CD4-positive, alpha-beta T cell treated with Interleukin-6 for 4 hours (primary cell): ENCODE results near the gene CRYM.
"Not testable (repeated sequence)": the region's sequence is repeated elsewhere in the genome, so short reads cannot be mapped to it uniquely, and the experiment has no call there.

Experiments
- DNase-seq: peaks from one replicate; pipeline ENCODE4 v3.0.0-alpha.2; 2020; ENCODE audit warnings: mixed read lengths

The CRYM gene

DNA sequence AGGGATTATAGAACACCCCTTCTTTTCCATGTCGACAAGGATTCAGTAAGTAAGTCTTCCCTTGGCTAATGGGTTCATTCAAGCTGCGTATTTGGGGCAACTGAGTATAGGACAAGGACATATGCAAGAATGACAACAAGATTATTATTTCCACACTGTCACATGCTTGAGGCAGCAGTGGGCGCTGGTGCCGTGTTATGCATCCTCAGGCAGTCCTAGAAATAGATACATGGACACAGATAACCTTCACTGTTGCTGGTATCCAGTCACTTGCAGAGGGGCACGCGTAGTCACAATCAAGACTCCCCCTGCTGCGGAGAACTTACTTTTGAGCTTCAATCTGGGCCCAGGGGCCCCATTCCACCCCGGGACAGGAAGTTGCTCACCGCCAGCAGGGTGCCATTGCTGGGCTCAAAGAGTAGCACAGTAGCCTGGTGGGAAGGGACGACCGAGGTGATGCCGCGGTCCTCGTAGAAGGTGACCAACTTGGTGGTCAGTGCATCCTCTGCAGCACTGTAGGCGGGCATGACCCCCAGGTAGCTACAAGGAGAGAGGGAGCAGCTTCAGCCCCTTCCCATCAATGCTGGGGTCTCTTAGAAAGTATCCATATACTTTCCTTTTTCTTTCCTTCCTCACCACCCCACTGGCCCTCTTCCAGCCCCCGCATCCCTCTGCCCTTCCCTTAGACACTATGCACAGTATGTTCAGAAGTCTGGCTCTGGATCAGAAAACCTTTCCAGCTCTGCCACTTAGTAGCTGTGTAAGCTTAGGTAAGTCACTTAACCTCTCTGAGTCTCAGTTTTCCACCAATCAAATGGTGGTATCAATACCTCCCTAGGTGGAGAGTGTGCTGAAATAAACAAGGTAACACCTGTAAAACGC lies 804 bp downstream of the CRYM start:
- DNase-seq, result no peak

DNA sequence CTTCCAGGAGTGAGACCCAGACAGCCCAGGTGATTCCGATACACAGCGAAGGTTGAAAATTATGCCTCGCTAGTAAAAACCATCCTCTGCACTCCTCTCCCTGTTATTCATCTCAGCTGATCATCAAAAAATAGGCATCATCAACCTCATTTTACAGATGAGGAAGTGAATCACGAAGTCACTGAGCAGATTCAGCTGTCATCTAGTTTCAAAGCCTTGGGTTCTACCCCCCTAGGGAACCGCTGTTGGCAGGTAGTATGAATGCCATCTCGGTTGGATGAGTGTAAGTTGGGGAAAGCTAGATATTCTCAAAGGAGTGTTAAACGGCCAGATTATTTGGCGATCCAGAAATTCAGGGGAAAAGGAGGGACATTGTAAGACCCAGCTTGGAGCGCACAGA lies 2.0 kb downstream of the CRYM start:
- DNase-seq, result no peak

DNA sequence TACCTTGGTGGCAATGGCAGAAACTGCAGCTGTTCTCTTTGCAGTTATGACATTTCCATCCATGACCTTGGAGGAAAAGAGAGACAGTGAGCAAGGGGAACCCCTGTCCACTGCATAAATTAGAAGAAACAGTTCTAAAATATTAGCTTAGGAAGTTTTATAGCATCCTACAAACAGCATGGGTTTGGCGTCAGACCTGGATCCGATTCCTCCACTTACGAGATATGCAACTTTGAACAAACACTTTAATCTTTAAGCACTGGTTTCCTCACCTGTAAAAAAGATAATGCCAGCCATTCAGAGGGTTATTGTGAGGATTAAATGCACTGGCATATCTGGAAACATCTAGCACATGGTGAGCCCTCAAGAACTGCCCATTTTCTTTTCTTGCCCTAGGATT lies 2.6 kb downstream of the CRYM start:
- no peak for DNase-seq

DNA sequence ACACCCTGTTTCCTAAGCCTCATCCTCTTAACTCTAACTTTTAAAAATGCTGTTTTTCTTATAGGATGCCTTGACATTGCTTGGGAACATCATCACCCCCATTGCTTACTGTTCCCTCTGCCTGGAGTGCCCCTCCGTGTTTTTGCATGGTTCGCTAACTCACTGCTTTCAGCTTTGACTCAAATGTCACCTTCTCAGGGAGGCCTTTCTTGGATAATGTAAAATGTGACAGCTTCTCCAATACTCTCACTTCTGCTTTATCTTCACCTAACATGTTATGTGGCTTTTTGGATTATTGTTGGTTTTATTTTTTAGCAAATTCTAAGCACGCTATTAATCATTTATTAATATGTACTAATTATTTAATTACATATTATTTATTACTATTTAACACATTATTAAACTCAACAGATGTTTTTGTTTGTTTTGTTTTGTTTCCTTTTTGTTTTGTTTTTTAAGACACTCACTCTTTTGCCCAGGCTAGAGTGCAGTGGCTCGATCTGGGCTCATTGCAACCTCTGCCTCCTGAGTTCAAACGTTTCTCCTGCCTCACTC lies 3.8 kb downstream of the CRYM start:
- DNase-seq, result no peak

DNA sequence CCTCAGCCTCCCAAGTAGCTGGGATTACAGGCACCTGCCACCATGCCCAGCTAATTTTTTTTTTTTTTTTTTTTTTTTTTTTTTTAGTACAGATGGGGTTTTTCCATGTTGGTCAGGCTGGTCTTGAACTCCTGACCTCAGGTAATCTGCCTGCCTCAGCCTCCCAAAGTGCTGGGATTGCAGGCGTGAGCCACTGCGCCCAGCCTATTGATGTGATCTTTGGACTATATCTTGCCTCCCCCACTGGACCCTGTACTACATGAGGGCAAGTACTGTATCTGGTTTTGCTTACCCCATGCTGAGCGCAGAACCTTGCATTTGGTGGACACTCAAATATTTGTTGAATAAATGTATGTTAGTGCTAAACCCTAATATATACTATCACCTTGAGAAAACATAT lies 5.3 kb downstream of the CRYM start:
- DNase-seq, result not testable (repeated sequence)

DNA sequence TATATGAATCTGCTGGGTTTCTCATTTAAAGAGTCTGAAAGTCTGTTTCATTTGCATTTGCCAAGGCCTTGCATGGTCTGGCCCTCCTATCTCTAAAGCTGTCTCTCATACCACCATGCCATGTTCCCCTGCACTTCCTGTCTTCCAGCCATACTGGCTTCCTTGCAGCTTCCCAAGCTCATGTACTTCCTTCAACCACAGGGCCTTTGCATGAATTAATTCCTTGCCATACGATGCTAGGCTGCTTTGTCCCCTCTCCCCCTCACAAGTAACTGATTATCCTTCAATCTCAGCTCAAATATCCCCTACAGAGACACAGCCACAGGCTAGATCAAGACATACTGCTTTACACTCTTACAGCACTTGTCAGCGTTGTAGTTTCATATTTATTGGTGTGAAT lies 5.8 kb downstream of the CRYM start:
- DNase-seq, result no peak

DNA sequence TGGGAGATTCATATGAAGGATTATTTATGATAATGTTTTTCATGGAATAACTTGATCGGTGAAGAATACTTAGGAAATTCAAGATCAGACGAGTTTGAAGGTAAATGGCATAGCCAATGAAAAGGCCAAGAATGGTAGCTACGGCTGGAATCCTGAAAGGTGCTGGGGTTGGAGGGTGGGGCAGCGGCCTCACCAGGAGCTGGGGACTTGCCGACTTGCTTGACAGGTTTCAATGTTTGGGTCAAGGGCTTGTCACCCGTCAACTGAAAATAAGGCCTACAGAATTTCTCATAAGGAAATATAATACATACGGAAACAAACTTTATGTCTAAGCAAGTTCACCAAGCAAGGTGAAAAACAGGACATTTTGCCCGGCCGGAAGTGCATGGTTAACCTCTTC lies 9.9 kb downstream of the CRYM start:
- DNase-seq, result no peak

DNA sequence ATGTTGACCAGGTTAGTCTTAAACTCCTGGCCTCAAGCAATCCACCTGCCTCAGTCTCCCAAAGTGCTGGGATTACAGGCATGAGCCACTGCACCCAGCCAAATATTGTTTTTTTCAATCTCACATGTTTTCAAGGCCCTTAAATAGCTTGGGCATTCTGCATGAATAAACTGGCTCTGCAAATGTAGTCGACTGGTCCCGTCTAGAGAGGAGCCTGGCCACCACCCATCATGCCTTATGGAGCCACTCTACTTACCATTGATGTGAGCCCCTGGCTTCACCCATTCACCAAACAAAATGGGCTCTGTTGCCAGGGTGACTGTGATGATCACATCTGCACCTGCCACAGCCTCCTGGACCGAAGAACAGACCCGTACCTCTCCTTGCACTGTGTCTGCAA lies 10.8 kb downstream of the CRYM start:
- no peak for DNase-seq

DNA sequence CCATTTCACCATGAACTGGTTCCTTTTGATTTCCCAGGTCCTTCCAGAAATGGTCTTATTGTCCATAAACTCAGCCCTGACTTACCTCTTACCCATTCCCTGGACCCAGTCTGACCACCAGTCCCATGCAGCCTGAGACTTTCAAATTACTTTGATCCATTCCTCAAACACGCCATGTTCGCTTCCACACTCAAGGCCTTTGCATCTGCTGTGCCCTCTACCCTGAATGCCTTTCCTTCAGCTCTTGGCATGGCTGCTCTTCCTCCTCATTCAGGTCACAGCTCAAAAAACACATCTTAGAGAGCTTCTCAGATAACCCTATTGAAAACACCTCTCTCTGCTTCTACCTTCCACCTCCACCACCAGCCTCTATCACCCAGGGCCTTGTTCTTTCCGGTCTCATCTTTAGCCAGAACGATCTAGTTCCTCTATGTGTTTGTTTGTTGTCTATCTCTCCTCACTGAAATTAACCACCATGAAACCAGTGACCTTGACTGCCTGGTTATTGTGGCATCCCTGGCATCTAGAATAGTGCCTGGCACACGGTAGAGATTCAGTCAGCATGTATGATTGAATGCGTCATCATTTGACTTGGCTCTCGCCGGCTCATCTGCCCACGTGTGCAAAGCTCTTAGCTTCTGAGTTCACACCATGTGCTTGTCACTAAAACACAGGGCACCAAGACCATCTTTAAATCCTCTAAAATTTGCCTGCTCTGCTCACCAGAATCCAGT lies 12.8 kb downstream of the CRYM start:
- DNase-seq, result no peak

DNA sequence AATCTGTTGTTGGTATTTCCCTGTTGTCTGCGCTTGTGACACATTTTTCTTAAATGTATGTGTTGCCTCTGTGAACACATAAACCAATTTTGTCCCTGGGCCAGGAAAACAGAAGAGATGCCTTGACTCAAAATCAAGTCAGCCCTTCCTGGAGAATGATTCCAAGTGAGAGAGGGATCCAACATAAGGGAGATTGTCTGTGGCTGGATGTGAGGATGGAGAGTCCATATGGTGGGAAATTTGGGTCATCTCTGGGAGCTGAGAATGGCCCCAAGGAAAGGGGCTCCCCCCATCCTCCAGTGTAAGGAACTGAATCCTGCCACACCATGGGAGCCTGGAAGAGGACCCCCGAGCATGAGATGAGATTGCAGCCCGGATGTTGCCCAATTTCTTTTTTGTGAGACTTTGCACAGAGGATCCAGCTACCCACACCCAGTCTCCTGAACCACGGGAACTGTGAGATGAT lies 13.5 kb downstream of the CRYM start:
- no peak for DNase-seq

DNA sequence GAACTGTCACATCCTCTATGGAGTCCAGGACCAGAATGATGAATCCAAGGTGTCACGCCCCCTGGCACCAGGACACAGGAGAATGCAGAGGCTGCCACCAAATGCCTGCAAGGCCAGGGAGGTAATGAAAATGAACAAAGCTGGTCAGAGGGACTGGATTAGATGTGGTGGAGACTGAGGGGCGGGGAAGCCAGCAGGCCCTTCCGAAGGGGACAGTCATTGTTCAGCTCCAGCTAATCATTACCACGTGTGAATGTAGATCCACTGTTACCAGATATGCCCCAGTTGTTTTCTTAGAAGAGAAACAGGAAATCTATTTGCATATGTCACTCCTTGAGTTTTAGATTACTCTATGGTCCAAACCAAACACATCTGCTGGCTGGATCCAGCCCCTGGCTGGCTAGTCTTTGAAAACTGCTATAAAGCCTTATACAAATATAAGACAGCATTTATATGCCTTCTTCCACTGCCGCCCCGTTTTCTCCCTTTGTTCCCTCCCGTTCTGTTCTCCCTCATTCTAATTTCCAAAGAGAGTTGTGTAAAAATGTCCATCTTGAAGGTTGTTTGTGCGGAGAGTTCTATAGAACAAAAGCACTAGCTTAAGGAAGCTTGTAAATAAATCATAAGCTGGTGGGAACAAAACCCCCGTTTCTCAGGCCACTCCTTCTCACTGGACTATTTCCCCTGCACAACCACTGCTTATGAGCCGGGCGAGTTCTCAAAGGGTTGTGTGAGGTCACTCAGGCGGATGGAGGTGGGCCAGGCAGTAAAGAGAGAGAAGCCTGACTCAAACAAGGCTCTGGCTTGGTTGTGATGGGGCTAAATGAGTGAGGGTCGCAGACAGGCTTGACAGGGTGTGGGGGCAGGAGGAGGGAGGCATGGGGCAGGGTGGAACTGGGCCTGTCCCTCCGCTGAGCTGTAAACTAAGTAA lies 14.2 kb downstream of the CRYM start:
- DNase-seq, result no peak

DNA sequence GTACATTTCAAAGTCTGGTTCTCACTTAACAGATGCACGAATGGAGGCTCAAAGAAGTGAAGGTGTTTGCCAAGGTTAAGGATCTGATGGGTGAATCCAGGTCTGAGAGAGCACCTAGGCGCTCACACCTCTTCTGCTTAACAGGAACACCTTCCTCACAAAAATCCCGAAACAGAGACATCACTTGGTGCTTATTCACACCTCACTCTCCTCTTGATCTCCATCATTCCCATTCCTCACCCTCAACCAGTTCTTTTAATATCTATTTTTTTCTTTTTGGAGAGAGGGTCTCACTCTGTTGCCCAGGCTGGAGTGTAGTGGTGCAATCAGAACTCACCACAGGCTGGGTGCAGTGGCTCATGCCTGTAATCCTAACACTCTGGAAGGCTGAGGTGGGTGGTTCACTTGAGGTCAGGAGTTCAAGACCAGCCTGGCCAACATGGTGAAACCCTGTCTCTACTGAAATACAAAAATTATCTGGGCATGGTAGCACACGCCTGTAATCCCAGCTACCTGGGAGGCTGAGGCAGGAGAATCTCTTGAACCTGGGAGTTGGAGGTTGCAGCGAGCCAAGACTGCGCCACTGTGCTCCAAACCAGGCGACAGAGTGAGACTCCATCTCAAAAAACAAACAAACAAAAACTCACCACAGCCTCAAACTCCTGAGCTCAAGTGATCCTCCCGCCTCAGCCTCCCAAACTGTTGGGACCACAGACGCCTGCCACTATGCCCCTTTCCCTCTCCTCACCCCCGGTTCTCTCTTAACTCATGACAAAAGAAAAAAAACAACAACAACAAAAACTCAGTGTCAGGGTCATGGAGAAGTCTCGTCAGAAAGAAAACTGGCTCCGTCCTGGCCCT lies 15.1 kb downstream of the CRYM start:
- DNase-seq, result no peak

DNA sequence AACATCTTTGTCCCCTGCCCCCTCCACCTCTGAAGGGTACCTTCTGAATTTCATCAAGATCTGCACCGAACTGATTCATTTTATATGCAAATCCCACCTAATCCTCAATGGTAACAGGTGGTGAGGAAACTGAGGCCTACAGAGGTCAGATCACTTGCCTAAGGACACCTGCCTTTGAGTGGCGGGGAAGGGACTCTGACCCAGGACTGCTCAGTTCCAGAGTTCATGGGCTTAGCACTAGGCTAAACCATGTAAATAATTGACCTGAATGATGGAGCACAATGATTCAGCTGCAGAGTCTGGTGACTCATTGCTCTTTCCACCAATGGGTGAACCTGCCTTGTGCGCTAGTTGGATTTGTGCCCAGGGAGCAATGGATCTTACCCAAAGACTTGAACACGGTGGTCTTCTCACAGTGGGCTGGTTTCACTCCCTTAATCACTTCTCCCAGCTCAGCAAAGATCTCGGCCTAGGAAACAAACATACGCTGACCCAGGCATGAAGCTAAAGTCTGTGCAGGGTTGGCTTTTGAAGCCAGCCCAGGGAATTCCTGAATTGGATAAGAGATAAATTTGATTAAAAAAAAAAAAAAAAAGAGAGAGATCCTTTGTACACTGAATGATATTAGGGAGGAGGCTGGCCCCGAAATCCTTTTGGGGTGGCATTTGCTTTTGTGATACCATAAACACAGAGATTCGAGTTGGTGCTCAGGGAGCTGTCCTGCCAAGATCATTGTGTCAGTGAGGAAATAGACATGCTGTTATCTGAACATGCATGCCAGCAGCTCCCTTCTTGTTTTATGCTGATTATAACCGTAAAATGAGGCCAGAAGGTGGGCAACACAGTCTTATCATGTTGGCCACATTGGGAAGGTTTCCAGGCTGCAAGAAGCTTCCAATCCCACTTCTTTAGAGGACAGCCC lies 17.0 kb downstream of the CRYM start:
- DNase-seq, result no peak

DNA sequence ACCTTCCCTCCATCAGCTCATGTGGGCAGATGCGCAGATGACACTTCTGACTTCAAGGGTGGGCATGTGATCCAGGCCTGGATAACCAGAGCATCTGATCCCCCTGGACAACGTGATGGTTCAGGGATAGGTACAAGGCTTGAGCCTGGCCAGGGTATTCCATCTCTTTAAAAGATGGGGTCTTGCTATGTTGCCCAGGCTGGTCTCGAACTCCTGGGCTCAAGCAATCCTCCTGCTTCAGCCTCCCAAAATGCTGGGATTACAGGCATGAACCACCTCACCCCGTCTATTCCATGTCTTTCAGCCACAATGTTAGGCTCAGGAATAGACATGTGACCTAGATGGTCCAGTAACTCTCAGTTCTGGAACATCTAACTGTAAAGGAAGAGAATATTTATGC lies 20.8 kb downstream of the CRYM start:
- no peak for DNase-seq

DNA sequence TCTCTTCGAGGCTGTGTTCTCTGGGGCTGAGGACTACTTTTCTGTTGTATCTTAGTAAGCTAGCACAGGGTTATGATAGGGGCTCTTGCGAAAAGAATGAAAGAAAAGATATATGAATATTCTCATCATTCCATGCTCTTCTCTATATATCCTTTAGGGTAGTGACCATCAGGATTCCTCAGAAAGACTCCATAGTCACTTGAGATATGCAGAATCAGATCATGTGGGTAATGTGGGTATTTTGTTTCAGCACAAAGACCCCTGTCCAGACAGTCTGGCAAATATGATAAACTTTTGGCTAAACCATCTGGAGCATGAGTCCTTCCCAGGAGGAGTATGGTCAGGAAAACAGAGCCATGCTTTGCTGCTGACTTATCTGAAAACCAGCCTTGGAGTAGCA lies 21.5 kb downstream of the CRYM start:
- no peak for DNase-seq

DNA sequence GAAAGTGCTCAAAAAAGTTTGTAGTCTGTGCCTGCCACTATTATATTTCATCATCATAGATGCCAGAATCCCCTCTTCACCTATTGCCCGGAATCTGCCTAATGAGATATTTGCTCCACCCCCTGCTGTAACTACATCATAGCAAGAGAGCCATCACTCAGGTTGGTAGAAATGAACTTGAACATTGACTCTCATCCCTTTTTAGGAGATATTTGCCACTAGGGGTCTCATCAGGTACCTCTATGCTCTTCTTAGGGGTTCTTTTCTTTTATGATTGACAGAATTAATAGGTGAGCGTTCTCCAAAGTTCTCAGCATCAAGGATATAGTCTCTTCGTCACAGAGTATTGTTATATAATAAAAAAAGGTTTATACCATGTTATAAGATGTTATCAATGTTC lies 24.6 kb downstream of the CRYM start:
- DNase-seq, result no peak

DNA sequence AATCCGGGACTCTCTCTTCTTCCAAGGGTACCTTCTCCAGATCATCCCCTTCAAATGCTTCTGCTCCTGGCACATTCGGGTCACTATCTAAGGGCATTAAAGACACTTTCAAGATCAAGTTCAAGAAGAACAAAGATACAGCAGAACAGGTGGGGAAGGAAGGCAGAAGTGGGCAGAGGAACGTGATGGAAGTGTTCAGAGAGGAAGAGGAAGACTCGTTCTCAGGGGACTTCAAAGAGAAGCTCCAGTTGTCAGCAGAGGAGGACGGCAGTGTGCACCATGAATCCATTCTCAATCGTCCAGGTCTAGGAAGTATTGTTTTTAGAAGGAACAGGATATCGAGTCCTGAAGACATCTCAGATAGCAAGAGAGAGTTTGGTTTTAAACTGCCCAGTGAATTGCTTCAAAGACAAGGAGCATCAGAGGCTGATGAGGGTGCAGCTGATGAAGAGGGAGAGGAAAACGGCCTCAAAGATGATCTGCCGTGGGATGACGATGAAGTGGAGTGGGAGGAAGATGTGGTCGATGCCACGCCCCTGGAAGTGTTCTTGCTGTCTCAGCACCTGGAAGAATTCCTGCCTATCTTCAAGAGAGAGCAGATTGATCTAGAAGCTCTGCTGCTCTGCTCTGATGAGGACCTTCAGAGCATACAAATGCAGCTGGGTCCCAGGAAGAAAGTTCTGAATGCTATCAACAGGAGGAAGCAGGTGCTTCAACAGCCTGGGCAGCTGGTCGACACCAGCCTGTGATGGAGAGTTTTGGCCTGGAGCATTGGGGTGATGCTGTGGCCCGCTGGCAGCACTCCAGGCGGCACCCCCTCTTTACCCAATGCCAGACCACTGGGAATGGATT lies 27.8 kb downstream of the CRYM start:
- no peak for DNase-seq

DNA sequence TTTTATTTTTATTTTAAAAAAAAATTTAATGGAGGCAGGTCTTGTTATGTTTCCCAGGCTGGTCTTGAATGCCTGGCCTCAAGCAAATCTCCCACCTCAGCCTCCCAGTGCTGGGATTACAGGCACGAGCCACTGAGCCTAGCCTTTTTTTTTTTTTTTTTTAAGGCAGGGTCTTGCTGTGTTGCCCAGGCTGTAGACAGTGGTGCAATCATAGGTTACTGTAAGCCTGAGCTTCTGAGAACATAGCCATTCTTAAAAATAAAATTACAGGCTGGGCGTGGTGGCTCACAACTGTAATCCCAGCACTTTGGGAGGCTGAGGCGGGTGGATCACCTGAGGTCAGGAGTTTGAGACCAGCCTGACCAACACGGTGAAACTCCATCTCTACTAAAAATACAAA lies 29.9 kb downstream of the CRYM start:
- not testable (repeated sequence) for DNase-seq

DNA sequence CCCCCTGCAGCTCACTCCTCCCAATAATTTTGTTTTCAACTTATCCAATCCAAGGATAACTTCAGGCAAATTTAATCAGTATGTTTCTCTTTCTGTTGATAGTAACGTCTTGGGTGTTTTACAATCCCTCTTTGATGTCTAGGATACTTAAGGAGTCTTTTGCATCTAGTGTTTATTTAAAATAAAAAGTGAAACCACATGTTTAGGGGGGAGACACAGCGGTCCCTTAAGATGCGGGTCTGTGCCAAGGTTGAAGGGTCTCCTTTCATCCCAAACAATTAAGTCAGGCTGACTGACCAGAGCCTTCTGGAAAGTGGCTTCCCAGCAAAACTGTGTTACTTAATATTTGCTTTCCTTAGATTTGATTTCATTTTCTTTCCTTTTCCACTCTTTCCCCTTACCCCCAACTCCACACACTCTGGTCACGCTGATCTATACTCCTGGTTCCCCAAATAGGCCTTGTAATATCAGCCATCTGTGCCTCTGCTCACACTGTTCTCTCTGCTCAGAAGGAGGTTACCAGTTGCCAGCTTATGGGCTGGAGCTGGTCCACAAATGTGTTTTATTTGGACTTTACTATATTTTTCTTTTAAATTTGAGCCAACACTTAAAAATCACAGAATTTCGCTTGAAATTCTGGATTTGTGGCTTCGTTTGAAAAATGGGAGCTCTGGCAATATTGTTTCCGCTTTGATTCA lies 33.4 kb downstream of the CRYM start:
- DNase-seq, result no peak
